Panc1 (cell line): ENCODE data around the gene C1orf226.

Experiments
- POLR2AphosphoS5 ChIP-seq: IDR thresholded peaks from 2 replicates; pipeline ENCODE4 v1.6.1; 2012; ENCODE audit warnings: mild to moderate bottlenecking, low read depth, low read length, moderate library complexity
- SIN3A ChIP-seq: IDR thresholded peaks from 2 replicates; pipeline ENCODE4 v1.6.1; 2012; ENCODE audit warnings: low read depth, mild to moderate bottlenecking, low read length, moderate library complexity, borderline replicate concordance; ENCODE audit not compliant: insufficient read depth
- TCF7L2 ChIP-seq: IDR thresholded peaks from 2 replicates; pipeline ENCODE4 v1.6.1; 2011; ENCODE audit warnings: mild to moderate bottlenecking, low read depth, low read length, inconsistent platforms
- TF ChIP-seq, protein P1 (sequence below): fragments of 450-650 bp; IDR thresholded peaks from 2 replicates; pipeline ENCODE4 v1.5.1; 2017; ENCODE audit warnings: mild to moderate bottlenecking
- TF ChIP-seq, protein P2 (sequence below), 2 experiments: IDR thresholded peaks; 2 replicates each; pipeline ENCODE4 v1.6.1; 2011 to 2012; ENCODE audit warnings: low read depth in 2 of 2, control low read depth in 1 of 2, low read length in 1 of 2, mild to moderate bottlenecking in 1 of 2, moderate library complexity in 1 of 2; ENCODE audit not compliant: insufficient read depth in 1 of 2

DNA sequence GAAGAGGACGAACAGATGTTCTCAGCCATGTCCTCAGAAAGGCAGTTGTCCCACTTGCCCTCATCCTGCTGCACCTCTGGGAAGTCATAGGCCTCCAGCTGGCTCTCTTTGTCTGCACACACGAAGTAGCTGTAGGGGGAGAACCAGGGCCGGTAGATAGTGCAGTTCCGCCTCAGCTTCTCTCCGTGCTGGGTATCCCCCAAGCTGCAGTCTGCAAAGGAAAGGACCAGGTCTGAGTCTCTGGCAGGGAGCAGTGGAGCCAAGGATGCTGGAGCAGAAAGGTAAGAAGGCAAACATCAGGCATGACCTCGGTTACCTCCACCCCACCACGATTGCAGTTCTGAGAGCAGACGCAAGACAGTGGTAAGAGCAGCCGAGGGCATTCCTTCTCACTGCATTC, 7.1 kb upstream of the C1orf226 start:
- TF ChIP-seq, protein P1, sequence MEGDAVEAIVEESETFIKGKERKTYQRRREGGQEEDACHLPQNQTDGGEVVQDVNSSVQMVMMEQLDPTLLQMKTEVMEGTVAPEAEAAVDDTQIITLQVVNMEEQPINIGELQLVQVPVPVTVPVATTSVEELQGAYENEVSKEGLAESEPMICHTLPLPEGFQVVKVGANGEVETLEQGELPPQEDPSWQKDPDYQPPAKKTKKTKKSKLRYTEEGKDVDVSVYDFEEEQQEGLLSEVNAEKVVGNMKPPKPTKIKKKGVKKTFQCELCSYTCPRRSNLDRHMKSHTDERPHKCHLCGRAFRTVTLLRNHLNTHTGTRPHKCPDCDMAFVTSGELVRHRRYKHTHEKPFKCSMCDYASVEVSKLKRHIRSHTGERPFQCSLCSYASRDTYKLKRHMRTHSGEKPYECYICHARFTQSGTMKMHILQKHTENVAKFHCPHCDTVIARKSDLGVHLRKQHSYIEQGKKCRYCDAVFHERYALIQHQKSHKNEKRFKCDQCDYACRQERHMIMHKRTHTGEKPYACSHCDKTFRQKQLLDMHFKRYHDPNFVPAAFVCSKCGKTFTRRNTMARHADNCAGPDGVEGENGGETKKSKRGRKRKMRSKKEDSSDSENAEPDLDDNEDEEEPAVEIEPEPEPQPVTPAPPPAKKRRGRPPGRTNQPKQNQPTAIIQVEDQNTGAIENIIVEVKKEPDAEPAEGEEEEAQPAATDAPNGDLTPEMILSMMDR: no peak
- TF ChIP-seq, protein P2, sequence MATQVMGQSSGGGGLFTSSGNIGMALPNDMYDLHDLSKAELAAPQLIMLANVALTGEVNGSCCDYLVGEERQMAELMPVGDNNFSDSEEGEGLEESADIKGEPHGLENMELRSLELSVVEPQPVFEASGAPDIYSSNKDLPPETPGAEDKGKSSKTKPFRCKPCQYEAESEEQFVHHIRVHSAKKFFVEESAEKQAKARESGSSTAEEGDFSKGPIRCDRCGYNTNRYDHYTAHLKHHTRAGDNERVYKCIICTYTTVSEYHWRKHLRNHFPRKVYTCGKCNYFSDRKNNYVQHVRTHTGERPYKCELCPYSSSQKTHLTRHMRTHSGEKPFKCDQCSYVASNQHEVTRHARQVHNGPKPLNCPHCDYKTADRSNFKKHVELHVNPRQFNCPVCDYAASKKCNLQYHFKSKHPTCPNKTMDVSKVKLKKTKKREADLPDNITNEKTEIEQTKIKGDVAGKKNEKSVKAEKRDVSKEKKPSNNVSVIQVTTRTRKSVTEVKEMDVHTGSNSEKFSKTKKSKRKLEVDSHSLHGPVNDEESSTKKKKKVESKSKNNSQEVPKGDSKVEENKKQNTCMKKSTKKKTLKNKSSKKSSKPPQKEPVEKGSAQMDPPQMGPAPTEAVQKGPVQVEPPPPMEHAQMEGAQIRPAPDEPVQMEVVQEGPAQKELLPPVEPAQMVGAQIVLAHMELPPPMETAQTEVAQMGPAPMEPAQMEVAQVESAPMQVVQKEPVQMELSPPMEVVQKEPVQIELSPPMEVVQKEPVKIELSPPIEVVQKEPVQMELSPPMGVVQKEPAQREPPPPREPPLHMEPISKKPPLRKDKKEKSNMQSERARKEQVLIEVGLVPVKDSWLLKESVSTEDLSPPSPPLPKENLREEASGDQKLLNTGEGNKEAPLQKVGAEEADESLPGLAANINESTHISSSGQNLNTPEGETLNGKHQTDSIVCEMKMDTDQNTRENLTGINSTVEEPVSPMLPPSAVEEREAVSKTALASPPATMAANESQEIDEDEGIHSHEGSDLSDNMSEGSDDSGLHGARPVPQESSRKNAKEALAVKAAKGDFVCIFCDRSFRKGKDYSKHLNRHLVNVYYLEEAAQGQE (IDR thresholded peaks at IDR 0.05; ENCODE audit: insufficient read depth in 1 of 2, low read depth in 2 of 2, low read length in 1 of 2): no peak
- TF ChIP-seq TCF7L2: no peak
- no peak for TF ChIP-seq SIN3A
- TF ChIP-seq POLR2AphosphoS5: no peak
